Measurements from ENCODE around the gene BRINP2.

- TF ChIP-seq CTCF (IDR thresholded peaks at IDR 0.05) (no peak), POLR2A (IDR thresholded peaks at IDR 0.05) (no peak)
Measured at GRCh38 chr1:177310326-177310725, 139.6 kb downstream of the BRINP2 start.

All from thyroid gland (tissue), 4 donors.